HEK293 (cell line): ENCODE results near the gene AHCYL2.

ENCODE experiments used
- CTCF ChIA-PET: fragments of 350-600 bp; formaldehyde crosslinking; extraction: SDS; loops from one replicate; lab custom pipeline; 2021; ENCODE audit warnings: antibody characterized with exemption; lab: Yijun Ruan, JAX
- POLR2A ChIA-PET: fragments of 300-600 bp; formaldehyde crosslinking; extraction: SDS; loops from one replicate; lab custom pipeline; 2020; ENCODE audit warnings: antibody characterized with exemption, inconsistent platforms; lab: Yijun Ruan, JAX
- H3K27ac ChIP-seq: fragments of 200-500 bp; sonication (Bioruptor generic); 2 replicates; pipeline ENCODE4 v1.5.1; 2014; ENCODE audit warnings: low read depth, low read length, control low read depth, inconsistent platforms; ENCODE audit errors: extremely low read depth
- H3K36me3 ChIP-seq, 2 experiments: fragments of 200-500 bp in 1 of 2; sonication (Bioruptor generic) in 1 of 2; 1 replicate in 1 of 2; 2 replicates in 1 of 2; pipeline ENCODE4 v1.5.1; 2014 to 2017; ENCODE audit warnings: inconsistent platforms in 2 of 2, low read length in 2 of 2; ENCODE audit not compliant: control insufficient read depth in 2 of 2, insufficient read depth in 1 of 2
- H3K4me1 ChIP-seq: fragments of 200-500 bp; sonication (Bioruptor generic); 2 replicates; pipeline ENCODE4 v1.5.1; 2014; ENCODE audit warnings: mild to moderate bottlenecking, low read length, inconsistent platforms; ENCODE audit not compliant: control insufficient read depth, insufficient read depth
- H3K4me3 ChIP-seq: 2 replicates; pipeline ENCODE4 v1.5.1; 2011; ENCODE audit warnings: low read depth, mild to moderate bottlenecking, control low read depth, low read length, moderate library complexity
- H3K9me3 ChIP-seq: fragments of 200-500 bp; sonication (Bioruptor generic); 2 replicates; pipeline ENCODE4 v1.5.1; 2014; ENCODE audit warnings: low read depth, low read length, inconsistent platforms; ENCODE audit not compliant: control insufficient read depth, insufficient read depth
- BCL6B ChIP-seq: fragments of 450-650 bp; formaldehyde crosslinking; IDR thresholded peaks from 2 replicates; pipeline ENCODE4 v1.5.1; 2017; ENCODE audit warnings: missing biosample characterization, missing genetic modification characterization
- CTCF ChIP-seq: fragments of 450-650 bp; formaldehyde crosslinking; IDR thresholded peaks from 2 replicates; pipeline ENCODE4 v1.5.1; 2016; ENCODE audit warnings: missing biosample characterization, missing genetic modification characterization
- GFI1B ChIP-seq: fragments of 450-650 bp; formaldehyde crosslinking; IDR thresholded peaks from 2 replicates; pipeline ENCODE4 v1.5.1; 2016; ENCODE audit warnings: missing biosample characterization, missing genetic modification characterization
- HIC1 ChIP-seq: fragments of 450-650 bp; formaldehyde crosslinking; IDR thresholded peaks from 2 replicates; pipeline ENCODE4 v1.5.1; 2016; ENCODE audit warnings: missing biosample characterization, missing genetic modification characterization
- KLF10 ChIP-seq: fragments of 450-650 bp; IDR thresholded peaks from 2 replicates; pipeline ENCODE4 v1.5.1; 2018; ENCODE audit warnings: missing biosample characterization, mild to moderate bottlenecking, missing genetic modification characterization
- KLF8 ChIP-seq: fragments of 450-650 bp; formaldehyde crosslinking; IDR thresholded peaks from 2 replicates; pipeline ENCODE4 v1.5.1; 2016; ENCODE audit warnings: missing biosample characterization, missing genetic modification characterization
- KLF9 ChIP-seq: fragments of 450-650 bp; formaldehyde crosslinking; IDR thresholded peaks from 2 replicates; pipeline ENCODE4 v1.5.1; 2016; ENCODE audit warnings: missing biosample characterization, missing genetic modification characterization, low read depth
- MZF1 ChIP-seq: fragments of 450-650 bp; formaldehyde crosslinking; IDR thresholded peaks from 2 replicates; pipeline ENCODE4 v1.5.1; 2017; ENCODE audit warnings: missing biosample characterization, missing genetic modification characterization, borderline replicate concordance
- PRDM4 ChIP-seq: fragments of 450-650 bp; formaldehyde crosslinking; IDR thresholded peaks from 2 replicates; pipeline ENCODE4 v1.5.1; 2017; ENCODE audit warnings: missing biosample characterization, missing genetic modification characterization
- TCF7L2 ChIP-seq: IDR thresholded peaks from 2 replicates; pipeline ENCODE4 v1.6.1; 2011; ENCODE audit warnings: low read depth, mild to moderate bottlenecking, inconsistent platforms, low read length, moderate library complexity, borderline replicate concordance
- ZBTB26 ChIP-seq: fragments of 450-650 bp; formaldehyde crosslinking; optimal IDR thresholded peaks from 2 replicates; pipeline ENCODE3; 2016; ENCODE audit warnings: missing biosample characterization, mild to moderate bottlenecking, missing genetic modification characterization
- ZBTB7A ChIP-seq: fragments of 450-650 bp; formaldehyde crosslinking; IDR thresholded peaks from 2 replicates; pipeline ENCODE4 v1.5.1; 2016; ENCODE audit warnings: low read depth, missing biosample characterization, missing genetic modification characterization
- ZFP37 ChIP-seq: fragments of 450-650 bp; formaldehyde crosslinking; IDR thresholded peaks from 2 replicates; pipeline ENCODE4 v1.5.1; 2016; ENCODE audit warnings: missing biosample characterization, missing genetic modification characterization
- ZNF138 ChIP-seq: fragments of 450-650 bp; formaldehyde crosslinking; IDR thresholded peaks from 2 replicates; pipeline ENCODE4 v1.5.1; 2016; ENCODE audit warnings: missing biosample characterization, missing genetic modification characterization, borderline replicate concordance
- ZNF391 ChIP-seq: fragments of 450-650 bp; formaldehyde crosslinking; IDR thresholded peaks from 2 replicates; pipeline ENCODE4 v1.5.1; 2016; ENCODE audit warnings: low read depth, missing biosample characterization, missing genetic modification characterization, borderline replicate concordance
- ZNF416 ChIP-seq: fragments of 450-650 bp; formaldehyde crosslinking; IDR thresholded peaks from 2 replicates; pipeline ENCODE4 v1.5.1; 2016; ENCODE audit warnings: missing biosample characterization, missing genetic modification characterization
- ZNF623 ChIP-seq: fragments of 450-650 bp; formaldehyde crosslinking; IDR thresholded peaks from 2 replicates; pipeline ENCODE4 v1.5.1; 2016; ENCODE audit warnings: missing biosample characterization, missing genetic modification characterization
- ZNF670 ChIP-seq: fragments of 450-650 bp; formaldehyde crosslinking; IDR thresholded peaks from 2 replicates; pipeline ENCODE4 v1.5.1; 2016; ENCODE audit warnings: missing biosample characterization, missing genetic modification characterization, low read depth
- ZNF777 ChIP-seq: fragments of 450-650 bp; formaldehyde crosslinking; IDR thresholded peaks from 2 replicates; pipeline ENCODE4 v1.5.1; 2017; ENCODE audit warnings: missing biosample characterization, missing genetic modification characterization, borderline replicate concordance
- ZSCAN16 ChIP-seq: fragments of 450-650 bp; formaldehyde crosslinking; IDR thresholded peaks from 2 replicates; pipeline ENCODE4 v1.5.1; 2016; ENCODE audit warnings: missing biosample characterization, missing genetic modification characterization

AHCYL2 gene

GRCh38 chr7:129383542-129384132, 158.8 kb downstream of the AHCYL2 start (continued):
- TF ChIP-seq ZBTB26 (tag by site-specific recombination) (no peak), KLF9 (no peak), BCL6B (tag by site-specific recombination) (no peak), ZNF670 (tag by site-specific recombination) (no peak), HIC1 (tag by site-specific recombination) (no peak), GFI1B (tag by site-specific recombination) (no peak), ZFP37 (no peak), ZNF623 (tag by site-specific recombination) (no peak)

- no peak overlapping the region for H3K27ac ChIP-seq
- H3K4me1 ChIP-seq: no peaks in the 10 kb centered on the region
- TF ChIP-seq MZF1 (no peak), KLF8 (tag by site-specific recombination) (no peak), CTCF (tag by site-specific recombination) (no peak), ZNF777 (no peak), ZNF138 (tag by site-specific recombination) (no peak), ZNF391 (tag by site-specific recombination) (no peak), PRDM4 (tag by site-specific recombination) (no peak), KLF10 (tag by site-specific recombination) (no peak), ZSCAN16 (tag by site-specific recombination) (no peak), ZNF416 (no peak), TCF7L2 (no peak), ZBTB7A (tag by site-specific recombination) (no peak)
- ChIA-PET CTCF (interaction anchor here (1.0 to 1.4 kb wide), 3 partner anchors 9 to 167 kb away, joined by 3 to 7 read pairs (median 4); no protein-coding TSS in a partner anchor), POLR2A (no interaction called here)
- H3K4me3 ChIP-seq: no peak overlapping the region
- no peaks in the 10 kb centered on the region for H3K9me3 ChIP-seq
- peaks cover 0 to under 1% of the 10 kb centered on the region in 2 experiments; a peak in 1 of 3 replicates for H3K36me3 ChIP-seq
Measured at GRCh38 chr7:129385116-129385515, 160.3 kb downstream of the AHCYL2 start.
